Subcutaneous abdominal adipose tissue (tissue), 5 donors: ENCODE results near the gene OLR1.

ENCODE experiments used
- H3K27ac ChIP-seq: one replicate; pipeline ENCODE4 v1.7.0; 2013; ENCODE audit warnings: low read depth, mild to moderate bottlenecking, inconsistent platforms, low read length, moderate library complexity
- H3K27me3 ChIP-seq, 5 donors: one replicate each; pipeline ENCODE4 v1.7.0; 2013; ENCODE audit warnings: low read length in 5 of 5, inconsistent platforms in 1 of 5; ENCODE audit not compliant: control insufficient read depth in 5 of 5, insufficient read depth in 4 of 5
- H3K36me3 ChIP-seq, 5 donors: one replicate each; pipeline ENCODE4 v1.7.0; 2013; ENCODE audit warnings: low read length in 5 of 5; ENCODE audit not compliant: control insufficient read depth in 5 of 5, insufficient read depth in 5 of 5
- H3K4me1 ChIP-seq, 5 donors: one replicate each; pipeline ENCODE4 v1.7.0; 2013; ENCODE audit warnings: low read length in 5 of 5, mild to moderate bottlenecking in 3 of 5, moderate library complexity in 1 of 5; ENCODE audit not compliant: control insufficient read depth in 5 of 5, insufficient read depth in 5 of 5
- H3K4me3 ChIP-seq, 5 donors: one replicate each; pipeline ENCODE4 v1.7.0; 2013; ENCODE audit warnings: low read length in 5 of 5, low read depth in 1 of 5
- H3K9ac ChIP-seq, 5 donors: one replicate each; pipeline ENCODE4 v1.7.0; 2013; ENCODE audit warnings: low read length in 5 of 5, mild to moderate bottlenecking in 4 of 5, moderate library complexity in 3 of 5
- H3K9me3 ChIP-seq, 5 donors: one replicate each; pipeline ENCODE4 v1.7.0; 2013; ENCODE audit warnings: low read length in 5 of 5; ENCODE audit not compliant: control insufficient read depth in 5 of 5
- donor health status: healthy.
- donor health status: healthy.
- donor health status: healthy.
- donor health status: healthy.
- donor health status: healthy.

The OLR1 gene

DNA sequence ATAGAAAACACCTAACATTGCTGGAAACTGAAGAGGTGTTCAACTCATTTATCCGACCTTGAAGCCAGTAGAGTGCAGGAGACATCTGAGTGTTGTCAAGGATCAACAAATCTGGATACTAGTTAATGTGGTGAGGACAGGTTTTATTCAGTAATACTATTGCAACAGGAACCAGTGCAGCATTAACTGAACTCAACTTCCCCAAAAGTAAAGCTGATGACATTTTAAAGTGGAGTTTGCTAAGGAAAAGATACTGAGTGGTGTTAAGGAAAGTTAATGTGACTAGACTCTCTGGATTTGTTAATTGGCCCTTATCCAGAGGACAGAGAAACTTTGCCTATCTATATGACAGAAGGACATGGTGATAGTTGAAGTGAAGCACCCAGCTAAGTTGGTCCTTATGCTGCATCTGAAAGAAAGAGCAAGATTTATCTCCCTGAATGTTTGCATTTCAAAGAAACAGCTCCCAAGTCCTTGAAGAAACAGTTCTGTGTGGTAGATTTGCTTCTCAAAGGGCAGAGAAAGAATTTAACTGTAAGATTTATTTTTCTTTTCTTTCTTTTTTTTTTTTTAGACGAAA lies 40.7 kb downstream of the OLR1 start:
- H3K36me3 ChIP-seq, result no peaks in the 10 kb centered on the region
- H3K27ac ChIP-seq, result no peak overlapping the region
- H3K9ac ChIP-seq, result no peak overlapping the region
- H3K27me3 ChIP-seq, result no peaks in the 10 kb centered on the region
- peaks cover 0 to 2% (median 0%) of the 10 kb centered on the region in 5 donors for H3K4me1 ChIP-seq
- H3K9me3 ChIP-seq, result no peaks in the 10 kb centered on the region
- no peak overlapping the region for H3K4me3 ChIP-seq

DNA sequence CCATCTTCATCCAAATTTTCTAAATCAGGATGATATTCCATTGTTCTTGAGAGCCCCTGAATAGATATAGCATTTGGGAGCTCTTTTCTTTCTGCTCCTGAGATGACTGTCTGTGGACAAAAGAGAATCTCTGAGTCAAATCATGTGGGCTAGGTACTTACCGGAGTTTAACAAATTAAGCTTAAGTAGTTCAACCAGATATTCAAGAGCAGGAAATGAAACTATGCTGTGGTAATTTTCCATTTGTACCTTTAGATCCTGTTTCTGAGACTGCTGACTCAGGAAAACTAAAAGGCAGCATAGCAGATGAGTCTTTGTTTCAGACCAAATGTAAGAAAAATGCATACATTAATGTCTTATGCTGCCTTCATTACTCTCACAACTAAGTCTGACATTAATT lies 41.9 kb downstream of the OLR1 start, which contains the start of gene CLEC7A:
Gene CLEC7A, minus strand, starts transcription at position 158 of the 400 bp plus-strand sequence. Its CDS starts 117 bp downstream, at position 41.
- Histone ChIP-seq H3K27ac (no peak within 1 kb of the TSS), H3K36me3 (no peaks in the 10 kb centered on the region), H3K27me3 (no peaks in the 10 kb centered on the region), H3K4me1 (peaks cover 0 to 2% (median 0%) of the 10 kb centered on the region in 5 donors), H3K9ac (peak within 1 kb of the TSS in 1 of 5 donors; percentile 16), H3K9me3 (no peaks in the 10 kb centered on the region), H3K4me3 (peak within 1 kb of the TSS in 1 of 5 donors; percentile 23)

DNA sequence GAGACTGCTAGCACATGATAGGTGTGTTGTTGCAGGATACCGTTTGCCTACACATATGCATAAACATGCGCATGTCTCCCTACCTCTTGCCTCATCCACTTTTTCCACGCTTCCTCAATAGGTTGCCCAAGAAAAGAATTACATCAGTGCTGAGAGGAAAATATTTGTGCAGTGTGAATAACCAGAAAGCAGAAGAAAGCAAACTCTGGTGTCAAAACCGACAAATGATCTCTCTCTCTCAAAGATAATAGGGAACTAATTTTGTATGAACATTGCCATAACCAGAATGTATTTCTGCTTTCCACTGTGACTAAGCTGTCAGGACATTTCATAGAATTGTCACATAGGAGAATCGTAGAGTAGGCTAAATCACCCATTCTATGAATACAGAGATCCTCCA lies 43.2 kb downstream of the OLR1 start:
- H3K27ac ChIP-seq, result no peak overlapping the region
- H3K4me1 ChIP-seq, result peaks cover 0 to 2% (median 0%) of the 10 kb centered on the region in 5 donors

DNA sequence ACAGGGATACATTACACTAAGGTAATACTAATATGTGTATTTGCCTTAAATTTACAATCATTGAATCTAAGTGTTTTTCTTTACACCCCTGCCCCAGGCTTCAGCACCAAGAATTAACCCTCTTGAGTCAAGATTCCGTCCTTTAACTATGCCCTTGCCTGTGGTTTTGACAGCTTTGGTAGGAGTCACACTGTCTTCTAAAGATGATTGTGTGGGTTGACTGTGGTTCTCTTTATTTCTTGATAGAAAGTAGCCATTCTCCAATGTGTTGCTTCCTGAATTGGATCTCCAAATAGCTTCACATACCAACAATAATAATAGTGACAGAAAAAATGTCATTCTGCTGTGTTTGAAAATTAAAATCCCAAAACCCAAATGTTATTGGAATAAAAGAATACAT lies 45.5 kb downstream of the OLR1 start:
- Histone ChIP-seq H3K9ac (no peak overlapping the region), H3K36me3 (no peaks in the 10 kb centered on the region), H3K4me1 (peaks cover 0 to 2% (median 0%) of the 10 kb centered on the region in 5 donors), H3K9me3 (no peaks in the 10 kb centered on the region), H3K4me3 (no peak overlapping the region), H3K27ac (no peak overlapping the region), H3K27me3 (no peaks in the 10 kb centered on the region)

More for the DNA sequence above, 43.2 kb downstream of the OLR1 start:
- no peaks in the 10 kb centered on the region for H3K9me3 ChIP-seq
- H3K36me3 ChIP-seq, result no peaks in the 10 kb centered on the region
- no peak overlapping the region for H3K9ac ChIP-seq
- peak overlapping the region in 1 of 5 donors; percentile 19 for H3K4me3 ChIP-seq
- no peaks in the 10 kb centered on the region for H3K27me3 ChIP-seq

DNA sequence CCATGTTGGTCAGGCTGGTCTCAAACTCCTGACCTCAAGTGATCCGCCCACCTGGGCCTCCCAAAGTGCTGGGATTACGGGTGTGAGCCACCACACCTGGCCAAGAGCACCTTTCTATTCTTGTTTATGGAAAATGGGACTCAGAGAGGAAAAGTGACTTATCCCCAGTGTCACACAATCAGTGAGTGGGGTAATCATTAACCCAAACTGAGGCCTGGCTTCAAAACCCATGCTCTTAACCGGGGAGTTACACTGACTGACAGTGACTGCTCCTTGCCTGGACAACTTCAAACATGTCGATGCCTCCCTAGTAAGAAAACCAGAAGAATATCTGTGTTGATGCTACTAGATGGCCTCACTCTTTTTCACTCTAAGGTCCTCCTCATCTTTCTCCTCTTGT lies 49.2 kb downstream of the OLR1 start:
- Histone ChIP-seq H3K36me3 (no peaks in the 10 kb centered on the region), H3K9ac (no peak overlapping the region), H3K9me3 (no peaks in the 10 kb centered on the region), H3K27ac (no peak overlapping the region), H3K27me3 (no peaks in the 10 kb centered on the region), H3K4me1 (no peaks in the 10 kb centered on the region), H3K4me3 (no peak overlapping the region)

DNA sequence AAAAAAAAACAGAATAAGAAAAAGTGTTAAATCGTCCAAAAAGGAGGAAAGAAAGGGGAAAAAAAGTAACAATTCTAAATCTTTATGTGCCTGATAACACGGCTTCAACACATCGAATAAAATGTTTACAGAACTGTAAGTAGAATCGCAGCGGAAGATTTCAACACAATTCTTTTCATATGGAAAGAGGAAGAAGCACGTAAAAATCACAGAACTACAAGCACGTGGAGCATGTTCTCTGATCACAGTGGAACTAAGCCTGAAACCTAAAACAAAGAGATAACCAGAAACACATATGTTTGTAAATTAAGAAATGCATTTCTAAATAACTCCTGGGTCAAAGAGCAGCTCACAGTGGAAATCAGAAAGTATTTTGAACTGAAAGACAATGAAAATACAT lies 50.7 kb downstream of the OLR1 start:
- Histone ChIP-seq H3K4me3 (no peak overlapping the region), H3K9me3 (no peaks in the 10 kb centered on the region), H3K9ac (no peak overlapping the region), H3K36me3 (no peaks in the 10 kb centered on the region), H3K4me1 (no peaks in the 10 kb centered on the region), H3K27ac (no peak overlapping the region), H3K27me3 (no peaks in the 10 kb centered on the region)

DNA sequence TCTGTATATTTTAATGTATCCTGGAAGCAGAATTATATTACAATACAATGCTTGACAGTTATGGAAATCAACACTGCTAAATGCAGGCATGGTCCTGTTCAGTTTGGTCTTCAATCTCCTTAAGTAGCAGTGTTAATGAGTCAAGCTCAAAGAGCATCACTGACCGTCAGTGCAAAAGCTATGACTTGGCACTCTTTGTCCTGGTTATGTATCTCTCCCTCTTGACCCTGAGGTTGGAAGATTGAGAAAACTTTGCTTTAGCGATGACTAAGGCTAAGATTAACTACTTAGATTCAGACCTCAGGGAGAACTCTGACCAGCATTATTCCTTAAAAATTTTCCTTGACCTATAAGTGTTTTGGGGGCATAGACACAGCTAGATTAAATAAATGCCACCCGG lies 52.9 kb downstream of the OLR1 start:
- no peaks in the 10 kb centered on the region for H3K4me1 ChIP-seq
- no peaks in the 10 kb centered on the region for H3K36me3 ChIP-seq
- H3K9me3 ChIP-seq, result no peaks in the 10 kb centered on the region
- no peaks in the 10 kb centered on the region for H3K27me3 ChIP-seq
- H3K27ac ChIP-seq, result no peak overlapping the region
- H3K9ac ChIP-seq, result no peak overlapping the region
- no peak overlapping the region for H3K4me3 ChIP-seq

DNA sequence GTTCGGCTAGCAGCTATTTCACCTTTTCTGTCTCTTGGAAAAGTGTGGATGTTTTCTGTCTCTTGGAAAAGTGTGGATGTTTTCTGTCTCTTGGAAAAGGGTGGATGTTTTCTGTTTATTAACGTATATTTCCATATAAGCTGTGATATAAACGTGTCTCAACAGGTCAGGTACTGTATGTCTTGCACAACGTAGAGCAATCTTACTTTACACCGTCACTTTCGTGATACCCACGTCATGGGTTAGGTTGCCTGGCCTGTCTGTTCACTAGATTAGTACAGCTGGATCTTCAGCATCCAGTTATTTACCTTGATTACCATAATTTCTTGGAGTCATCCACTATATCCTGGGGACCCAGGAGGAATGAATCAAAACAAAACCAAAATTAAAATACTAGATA lies 56.0 kb downstream of the OLR1 start:
- Histone ChIP-seq H3K9me3 (no peaks in the 10 kb centered on the region), H3K4me3 (no peak overlapping the region), H3K9ac (no peak overlapping the region), H3K27ac (no peak overlapping the region), H3K36me3 (no peaks in the 10 kb centered on the region), H3K4me1 (no peaks in the 10 kb centered on the region), H3K27me3 (no peaks in the 10 kb centered on the region)

DNA sequence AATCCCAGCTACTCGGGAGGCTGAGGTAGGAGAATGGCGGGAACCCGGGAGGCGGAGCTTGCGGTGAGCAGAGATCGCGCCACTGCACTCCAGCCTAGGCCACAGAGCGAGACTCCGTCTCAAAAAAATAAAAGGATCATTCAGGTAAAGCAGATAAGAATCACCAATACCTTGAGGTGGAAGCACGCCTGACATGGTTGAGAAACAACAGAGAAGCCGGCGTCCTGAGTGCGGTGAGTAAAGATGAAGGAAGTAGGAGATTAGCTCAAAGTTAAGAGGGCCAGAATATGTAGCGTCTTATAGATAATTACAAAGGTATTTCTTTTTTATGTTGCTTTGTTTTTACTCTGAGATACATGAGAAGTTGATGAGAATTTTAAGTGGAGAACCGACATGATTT lies 56.6 kb downstream of the OLR1 start:
- no peaks in the 10 kb centered on the region for H3K36me3 ChIP-seq
- no peaks in the 10 kb centered on the region for H3K9me3 ChIP-seq
- H3K27ac ChIP-seq, result no peak overlapping the region
- H3K9ac ChIP-seq, result no peak overlapping the region
- H3K4me1 ChIP-seq, result no peaks in the 10 kb centered on the region
- H3K27me3 ChIP-seq, result no peaks in the 10 kb centered on the region
- no peak overlapping the region for H3K4me3 ChIP-seq

DNA sequence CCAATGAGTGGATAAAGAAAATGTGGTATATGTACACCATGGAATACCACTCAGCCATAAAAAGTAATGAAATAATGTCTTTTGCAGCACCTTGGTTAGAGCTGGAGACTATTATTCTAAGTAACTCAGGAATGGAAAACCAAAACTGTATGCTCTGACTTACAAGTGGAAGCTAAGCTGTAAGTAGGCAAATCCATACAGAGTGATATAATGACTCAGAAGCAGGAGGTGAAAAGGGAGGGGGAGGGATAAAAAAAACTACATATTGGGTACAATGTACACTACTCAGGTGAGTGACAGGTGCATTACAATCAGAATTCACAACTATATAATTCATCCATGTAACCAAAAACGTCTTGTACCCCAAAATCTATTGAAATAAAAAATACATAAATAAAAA lies 58.0 kb downstream of the OLR1 start:
- no peak overlapping the region for H3K27ac ChIP-seq
- H3K27me3 ChIP-seq, result no peaks in the 10 kb centered on the region
- H3K9ac ChIP-seq, result no peak overlapping the region
- no peak overlapping the region for H3K4me3 ChIP-seq
- no peaks in the 10 kb centered on the region for H3K36me3 ChIP-seq
- no peaks in the 10 kb centered on the region for H3K9me3 ChIP-seq
- H3K4me1 ChIP-seq, result no peaks in the 10 kb centered on the region
